HuH-7.5 (cell line): Measurements from ENCODE around the gene SEPHS1.
A peak's percentile ranks its signal among the peaks of the same experiment; 100 is the strongest.
"Not testable (repeated sequence)": the region's sequence is repeated elsewhere in the genome, so short reads cannot be mapped to it uniquely, and the experiment has no call there.

ENCODE experiments used
- DNase-seq: peaks from one replicate; pipeline ENCODE4 v3.0.0; 2011; ENCODE audit warnings: low spot score

SEPHS1 gene

DNA sequence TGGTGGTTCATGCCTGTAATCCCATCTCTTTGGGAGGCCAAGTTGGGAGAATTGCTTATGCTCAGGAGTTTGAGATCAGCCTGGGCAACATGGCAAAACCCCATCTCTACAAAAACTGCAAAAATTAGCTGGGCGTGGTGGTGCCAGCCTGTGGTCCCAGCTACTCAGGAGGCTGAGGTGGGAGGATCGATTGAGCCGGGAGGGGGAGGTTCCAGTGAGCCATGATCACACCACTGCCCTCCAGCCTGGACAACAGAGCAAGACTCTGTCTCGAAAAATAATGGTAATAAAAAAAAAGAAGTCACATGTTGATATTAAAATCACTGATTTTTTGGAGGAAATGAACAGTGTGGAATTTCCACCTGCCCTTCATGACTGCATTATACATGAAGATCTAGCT, 64.0 kb downstream of the SEPHS1 start:
- no peak for DNase-seq

- not testable (repeated sequence) for DNase-seq
Observed at GRCh38 chr10:13282348-13282747, 65.7 kb downstream of the SEPHS1 start.

DNA sequence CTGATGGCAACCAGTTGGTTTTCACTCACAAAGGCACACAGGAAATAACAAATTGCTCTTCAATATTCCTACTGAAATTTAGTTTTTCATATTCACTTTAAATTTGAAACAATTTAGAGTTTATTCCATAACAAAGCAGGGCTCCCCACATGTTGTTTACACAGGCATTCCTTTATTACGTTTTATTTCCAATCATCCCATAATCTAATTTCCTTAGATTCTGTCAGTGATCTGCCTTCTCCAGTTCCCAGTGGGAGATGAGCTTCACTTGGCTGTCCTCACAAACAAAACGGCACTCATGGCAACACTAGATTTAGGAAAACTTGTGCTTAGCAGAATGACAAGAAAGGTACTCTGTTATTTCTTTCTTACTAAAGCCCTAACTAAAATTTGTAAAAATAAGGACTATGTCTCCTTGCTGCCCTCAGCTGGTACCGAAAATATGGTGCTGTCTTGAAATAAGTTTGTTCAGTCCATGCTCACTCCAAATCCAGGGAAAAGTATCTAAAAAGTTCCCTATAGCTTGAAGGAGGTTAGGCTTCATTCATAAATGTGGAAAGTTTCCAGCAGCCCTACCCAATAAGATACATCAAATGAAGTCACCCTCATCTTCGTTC, 71.2 kb downstream of the SEPHS1 start:
- DNase-seq, result no peak

DNA sequence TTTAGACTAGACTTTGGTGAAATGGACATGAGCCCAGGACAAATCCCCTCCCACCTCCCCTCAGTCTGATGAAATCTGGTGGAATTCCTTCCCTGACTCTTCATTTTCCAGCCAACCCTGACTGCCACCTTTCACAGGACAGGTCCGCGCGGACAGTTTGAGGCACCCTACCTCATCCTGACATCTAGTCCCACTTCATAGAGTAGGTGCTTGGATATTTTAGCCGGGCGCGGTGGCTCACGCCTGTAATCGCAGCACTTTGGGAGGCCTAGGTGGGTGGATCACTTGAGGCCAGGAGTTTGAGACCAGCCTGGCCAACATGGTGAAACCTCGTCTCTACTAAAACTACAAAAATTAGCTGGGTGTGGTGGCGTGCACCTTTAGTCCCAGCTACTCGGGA, 71.9 kb downstream of the SEPHS1 start:
- not testable (repeated sequence) for DNase-seq

- DNase-seq, result no peak
Observed at GRCh38 chr10:13272164-13272571, 75.9 kb downstream of the SEPHS1 start.

DNA sequence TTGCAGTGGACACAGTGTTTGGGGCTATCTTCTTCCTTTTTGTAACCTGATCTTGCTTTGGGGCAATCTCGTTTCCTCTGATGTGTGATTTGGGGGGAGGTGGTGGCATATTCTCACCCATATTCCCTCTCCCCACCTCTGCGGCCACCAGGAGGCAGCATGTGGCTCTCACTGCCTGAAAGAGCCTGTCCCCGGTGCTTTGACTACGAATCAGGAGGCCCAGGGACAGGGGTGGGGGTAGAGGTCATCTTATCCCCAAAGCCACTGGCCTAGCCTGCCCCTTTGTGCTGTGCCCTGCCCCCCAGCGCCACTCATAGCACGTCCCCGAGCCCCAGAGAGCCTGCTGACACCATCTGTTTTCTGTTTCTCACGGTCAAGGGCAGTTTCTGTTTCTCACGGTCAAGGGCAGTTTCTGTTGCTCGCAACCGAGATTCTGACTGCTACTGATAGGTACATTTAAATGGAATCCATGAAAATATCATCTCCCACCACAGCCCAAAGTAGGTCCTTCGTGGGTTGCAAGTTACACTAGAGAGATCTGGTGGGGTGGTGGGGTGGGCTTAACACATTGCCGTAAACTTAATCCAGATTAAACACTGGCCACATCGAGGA, 76.4 kb downstream of the SEPHS1 start:
- DNase-seq, result peak; percentile 87

DNA sequence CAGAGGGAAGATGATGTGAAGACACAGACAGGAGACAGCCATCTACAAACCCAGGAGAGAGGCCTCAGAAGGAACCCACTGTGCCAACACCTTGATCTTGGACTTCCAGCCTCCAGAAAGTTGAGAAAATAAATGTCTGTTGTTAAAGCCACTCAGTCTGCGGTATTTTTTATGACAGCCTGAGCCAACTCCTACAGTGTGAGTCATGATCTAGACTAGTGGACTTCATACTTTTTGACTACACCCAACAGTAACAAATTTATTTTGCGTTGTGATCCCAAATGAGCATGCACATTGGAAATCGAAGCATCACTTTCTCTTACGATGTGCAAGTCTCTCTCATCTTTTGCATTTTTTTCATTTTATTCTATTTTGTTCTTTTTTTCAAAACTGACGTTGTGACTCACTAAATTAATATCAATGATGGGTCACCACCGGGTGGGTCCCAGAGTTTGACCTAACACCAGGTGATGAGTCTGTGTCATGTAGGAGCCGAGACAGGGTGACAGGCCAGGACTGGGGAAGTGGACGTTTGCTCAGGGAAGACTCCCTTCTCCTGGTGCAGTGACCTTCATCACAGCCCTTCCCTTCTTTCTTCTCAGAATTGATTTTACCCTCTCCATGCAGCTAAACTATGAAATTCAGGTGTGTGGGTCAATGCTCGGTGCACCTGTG, 77.1 kb downstream of the SEPHS1 start:
- no peak for DNase-seq

DNA sequence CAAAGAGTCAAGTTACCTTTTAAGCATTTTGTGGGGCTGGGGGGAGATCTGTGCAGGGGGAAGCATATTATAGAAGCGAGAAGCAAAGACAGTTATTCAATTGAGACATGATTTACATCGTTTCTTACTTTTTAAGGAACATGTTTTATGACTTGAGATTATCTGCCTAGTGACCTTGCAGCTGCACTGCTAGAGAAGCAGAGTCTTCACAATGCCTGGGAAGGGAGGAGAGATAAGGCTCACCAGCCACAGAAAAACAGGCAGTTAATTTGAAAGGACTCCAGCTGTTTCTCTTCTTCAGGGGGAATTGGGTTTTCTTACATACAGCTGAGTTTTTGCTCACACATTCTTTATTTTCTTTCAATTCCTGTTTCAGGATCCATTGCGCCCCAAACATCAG, 79.3 kb downstream of the SEPHS1 start:
- DNase-seq, result no peak

DNA sequence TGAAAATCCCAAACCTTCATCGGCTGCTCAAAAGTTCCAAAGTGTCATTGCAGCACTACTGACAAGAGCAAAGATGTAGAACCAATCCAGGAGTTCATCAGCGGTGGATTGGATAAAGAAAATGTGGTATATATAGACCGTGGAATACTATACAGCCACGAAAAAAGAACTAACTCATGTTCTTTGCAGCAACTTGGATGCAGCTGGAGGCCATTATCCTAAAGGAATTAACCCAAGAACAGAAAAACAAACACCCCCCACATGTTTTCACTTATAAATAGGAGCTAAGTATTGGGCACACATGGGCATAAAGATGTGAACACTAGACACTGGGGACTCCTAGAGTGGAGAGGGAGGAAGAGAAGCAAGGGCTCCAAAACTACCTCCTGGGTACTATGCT, 79.8 kb downstream of the SEPHS1 start:
- no peak for DNase-seq
